Measurements from ENCODE around the gene HAUS6.
"Not testable (repeated sequence)": the region's sequence is repeated elsewhere in the genome, so short reads cannot be mapped to it uniquely, and the experiment has no call there.

Gene HAUS6

GRCh38 chr9:19102631-19103345 is at the start of gene HAUS6:
Gene HAUS6, minus strand, starts transcription at chr9:19102904. Its CDS starts 253 bp downstream, at chr9:19102651.
- DNase-seq: peak; percentile 96

GRCh38 chr9:19152160-19152498 is 49.4 kb upstream of the HAUS6 start:
- DNase-seq: not testable (repeated sequence)

GRCh38 chr9:19151425-19152159 is 48.9 kb upstream of the HAUS6 start:
- DNase-seq: no peak

- DNase-seq: no peak
Observed at GRCh38 chr9:19149230-19149629, 46.5 kb upstream of the HAUS6 start.

GRCh38 chr9:19148187-19148586 is 45.5 kb upstream of the HAUS6 start:
- no peak for DNase-seq

- DNase-seq: no peak
Observed at GRCh38 chr9:19146441-19147024, 43.8 kb upstream of the HAUS6 start.

- no peak for DNase-seq
Observed at GRCh38 chr9:19145881-19146280, 43.2 kb upstream of the HAUS6 start.

- DNase-seq: no peak
Observed at GRCh38 chr9:19140259-19140658, 37.6 kb upstream of the HAUS6 start.

GRCh38 chr9:19138084-19138483 is 35.4 kb upstream of the HAUS6 start:
- no peak for DNase-seq

- DNase-seq: no peak
Observed at GRCh38 chr9:19137282-19137681, 34.6 kb upstream of the HAUS6 start.

- no peak for DNase-seq
Observed at GRCh38 chr9:19136129-19136528, 33.4 kb upstream of the HAUS6 start.

GRCh38 chr9:19133549-19134345 is 31.0 kb upstream of the HAUS6 start:
- no peak for DNase-seq

GRCh38 chr9:19130436-19130835 is 27.7 kb upstream of the HAUS6 start:
- DNase-seq: no peak

GRCh38 chr9:19127871-19128500 is 25.3 kb upstream of the HAUS6 start:
- peak; percentile 29 for DNase-seq

- DNase-seq: no peak
Observed at GRCh38 chr9:19124430-19124793, 21.7 kb upstream of the HAUS6 start.

GRCh38 chr9:19122490-19123042 is 19.9 kb upstream of the HAUS6 start:
- no peak for DNase-seq

- no peak for DNase-seq
Observed at GRCh38 chr9:19120877-19121276, 18.2 kb upstream of the HAUS6 start.

GRCh38 chr9:19119801-19120440 is 17.2 kb upstream of the HAUS6 start:
- DNase-seq: no peak

- no peak for DNase-seq
Observed at GRCh38 chr9:19119246-19119645, 16.5 kb upstream of the HAUS6 start.

- DNase-seq: no peak
Observed at GRCh38 chr9:19117039-19117716, 14.5 kb upstream of the HAUS6 start.

- DNase-seq: no peak
Observed at GRCh38 chr9:19116107-19116790, 13.5 kb upstream of the HAUS6 start.
